OCI-LY1 (cell line): Measurements from ENCODE around the gene HEXD.

Experiments used
- H2AFZ ChIP-seq: fragments of 200-600 bp; sonication (generic), shearing (Covaris generic); 2 replicates; pipeline ENCODE4 v1.6.0; 2014; ENCODE audit warnings: antibody characterized with exemption, mild to moderate bottlenecking, low read length
- H3F3A ChIP-seq: fragments of 200-600 bp; sonication (generic), shearing (Covaris generic); 2 replicates; pipeline ENCODE4 v1.6.0; 2014; ENCODE audit warnings: mild to moderate bottlenecking, antibody characterized with exemption, low read length, moderate library complexity; ENCODE audit not compliant: insufficient read depth
- H3K27ac ChIP-seq: fragments of 200-600 bp; sonication (generic); 2 replicates; pipeline ENCODE4 v1.5.1; 2014; ENCODE audit warnings: low read length, mixed run types, mild to moderate bottlenecking, low read depth; ENCODE audit not compliant: poor library complexity, severe bottlenecking
- H3K27me3 ChIP-seq: fragments of 200-600 bp; sonication (generic); 2 replicates; pipeline ENCODE4 v1.6.0; 2014; ENCODE audit warnings: antibody characterized with exemption, mild to moderate bottlenecking, low read length, moderate library complexity; ENCODE audit not compliant: insufficient read depth
- H3K36me3 ChIP-seq: fragments of 200-600 bp; sonication (generic); 2 replicates; pipeline ENCODE4 v1.6.1; 2014; ENCODE audit warnings: mild to moderate bottlenecking, antibody characterized with exemption, low read length, moderate library complexity, mixed read lengths; ENCODE audit not compliant: insufficient read depth
- H3K4me1 ChIP-seq: fragments of 200-600 bp; sonication (generic); 2 replicates; pipeline ENCODE4 v1.5.1; 2014; ENCODE audit warnings: mild to moderate bottlenecking, low read length, moderate library complexity; ENCODE audit not compliant: insufficient read depth, severe bottlenecking
- H3K4me2 ChIP-seq: fragments of 200-600 bp; sonication (generic), shearing (Covaris generic); 2 replicates; pipeline ENCODE4 v1.6.1; 2014; ENCODE audit warnings: low read length
- H3K4me3 ChIP-seq: fragments of 200-600 bp; sonication (generic); 2 replicates; pipeline ENCODE4 v1.5.1; 2014; ENCODE audit warnings: low read length, low read depth, mild to moderate bottlenecking, mixed read lengths; ENCODE audit not compliant: poor library complexity, severe bottlenecking
- H3K79me2 ChIP-seq: fragments of 200-600 bp; shearing (Covaris generic); 2 replicates; pipeline ENCODE4 v1.6.1; 2016; ENCODE audit warnings: mixed run types, low read length, mixed read lengths; ENCODE audit not compliant: insufficient read depth
- H3K9ac ChIP-seq: fragments of 200-600 bp; sonication (generic), shearing (Covaris generic); 2 replicates; pipeline ENCODE4 v1.6.1; 2014; ENCODE audit warnings: mild to moderate bottlenecking, low read length, mixed read lengths
- H3K9me2 ChIP-seq: fragments of 200-600 bp; sonication (generic), shearing (Covaris generic); 2 replicates; pipeline ENCODE4 v1.6.1; 2014; ENCODE audit warnings: low read depth, mild to moderate bottlenecking, low read length, mixed read lengths
- H3K9me3 ChIP-seq: fragments of 200-600 bp; shearing (Covaris generic); 2 replicates; pipeline ENCODE4 v1.6.1; 2014; ENCODE audit warnings: low read length, mixed read lengths
- H4K20me1 ChIP-seq: fragments of 200-600 bp; sonication (generic), shearing (Covaris generic); 2 replicates; pipeline ENCODE4 v1.6.0; 2016; ENCODE audit warnings: mild to moderate bottlenecking, low read length; ENCODE audit not compliant: insufficient read depth
- CTCF ChIP-seq: fragments of 200-600 bp; sonication (generic), shearing (Covaris generic); IDR thresholded peaks from 2 replicates; pipeline ENCODE4 v1.5.1; 2017; ENCODE audit warnings: mild to moderate bottlenecking, antibody characterized with exemption, low read length, moderate library complexity, mixed read lengths
- EZH2 ChIP-seq: fragments of 200-600 bp; sonication (generic), shearing (Covaris generic); IDR thresholded peaks from 2 replicates; pipeline ENCODE4 v1.8.0; 2017; ENCODE audit warnings: borderline replicate concordance, mixed run types, mild to moderate bottlenecking, antibody characterized with exemption, low read length, moderate library complexity, mixed read lengths

The HEXD gene

GRCh38 chr17:82389379-82389778 lies 28.8 kb upstream of the HEXD start:
- H3K9me3 ChIP-seq: no peaks in the 10 kb centered on the region
- H3F3A ChIP-seq: no peaks in the 10 kb centered on the region
- H3K79me2 ChIP-seq: no peaks in the 10 kb centered on the region
- H3K27ac ChIP-seq: no peak overlapping the region
- H3K4me3 ChIP-seq: no peak overlapping the region
- no peak for TF ChIP-seq EZH2
- TF ChIP-seq CTCF: no peak
- H3K4me1 ChIP-seq: no peaks in the 10 kb centered on the region
- no peak overlapping the region for H2AFZ ChIP-seq
- peaks cover 6% of the 10 kb centered on the region; the same call in 1 of the 2 replicates for H3K27me3 ChIP-seq
- no peak overlapping the region for H3K4me2 ChIP-seq
- no peaks in the 10 kb centered on the region for H4K20me1 ChIP-seq
- H3K9ac ChIP-seq: no peak overlapping the region
- H3K9me2 ChIP-seq: no peaks in the 10 kb centered on the region
- peaks cover 7% of the 10 kb centered on the region; the same call in 1 of the 2 replicates for H3K36me3 ChIP-seq

DNA sequence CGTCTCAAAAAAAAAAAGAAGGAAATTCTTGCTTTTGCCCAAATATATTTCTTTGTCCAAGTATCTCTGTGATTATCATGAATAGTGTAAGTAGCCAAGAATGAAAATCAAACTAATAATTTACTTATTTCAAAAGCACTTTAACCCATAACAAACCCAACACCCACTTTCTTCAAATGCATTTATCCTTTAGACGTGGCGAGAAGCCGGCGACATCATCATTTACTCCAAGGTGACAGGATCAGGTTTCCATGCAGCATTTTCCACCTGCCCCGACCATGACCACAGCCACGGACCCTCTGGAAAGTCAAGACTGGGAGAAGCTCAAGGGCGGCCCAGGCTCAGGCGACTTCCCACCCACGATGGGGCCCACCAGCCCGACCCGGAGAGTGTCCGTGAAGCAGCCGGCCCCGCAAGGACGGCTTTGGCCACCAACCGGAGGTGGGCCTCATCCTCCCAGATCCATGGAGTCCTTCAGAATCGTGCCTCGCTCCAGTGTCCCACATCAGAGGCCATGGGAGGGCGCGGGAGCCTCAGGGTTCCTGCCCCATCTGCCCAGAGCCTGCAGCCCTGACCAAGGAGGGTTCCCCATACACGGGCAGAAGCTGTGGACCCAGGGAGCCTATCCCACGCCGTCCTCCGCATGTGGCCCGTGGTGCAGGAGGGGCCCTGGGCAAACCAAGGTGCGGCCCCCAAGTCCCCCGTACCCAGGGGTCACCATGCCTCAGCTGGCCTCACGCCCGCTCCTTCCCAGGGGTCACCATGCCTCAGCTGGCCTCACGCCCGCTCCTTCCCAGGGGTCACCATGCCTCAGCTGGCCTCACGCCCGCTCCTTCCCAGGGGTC lies 27.9 kb upstream of the HEXD start:
- no peak overlapping the region for H3K27ac ChIP-seq
- TF ChIP-seq EZH2: no peak
- TF ChIP-seq CTCF: no peak
- H2AFZ ChIP-seq: no peak overlapping the region
- no peak overlapping the region for H3K9ac ChIP-seq
- no peaks in the 10 kb centered on the region for H3F3A ChIP-seq
- H4K20me1 ChIP-seq: no peaks in the 10 kb centered on the region
- H3K79me2 ChIP-seq: no peaks in the 10 kb centered on the region
- no peaks in the 10 kb centered on the region for H3K9me3 ChIP-seq
- no peaks in the 10 kb centered on the region for H3K9me2 ChIP-seq
- H3K4me2 ChIP-seq: no peak overlapping the region
- peaks cover 6% of the 10 kb centered on the region; the same call in 1 of the 2 replicates for H3K27me3 ChIP-seq
- H3K36me3 ChIP-seq: peaks cover 7% of the 10 kb centered on the region; the same call in 1 of the 2 replicates
- H3K4me1 ChIP-seq: no peaks in the 10 kb centered on the region
- no peak overlapping the region for H3K4me3 ChIP-seq

- no peak overlapping the region for H2AFZ ChIP-seq
- H3K36me3 ChIP-seq: peaks cover 7% of the 10 kb centered on the region; the same call in 1 of the 2 replicates
- no peaks in the 10 kb centered on the region for H3K9me2 ChIP-seq
- no peak overlapping the region for H3K4me2 ChIP-seq
- TF ChIP-seq EZH2 (no peak), CTCF (no peak)
- no peaks in the 10 kb centered on the region for H3K79me2 ChIP-seq
- no peaks in the 10 kb centered on the region for H4K20me1 ChIP-seq
- H3F3A ChIP-seq: no peaks in the 10 kb centered on the region
- H3K4me1 ChIP-seq: no peaks in the 10 kb centered on the region
- H3K9ac ChIP-seq: no peak overlapping the region
- peaks cover 6% of the 10 kb centered on the region; the same call in 1 of the 2 replicates for H3K27me3 ChIP-seq
- no peak overlapping the region for H3K4me3 ChIP-seq
- no peak overlapping the region for H3K27ac ChIP-seq
- H3K9me3 ChIP-seq: no peaks in the 10 kb centered on the region
Measured at GRCh38 chr17:82390860-82391435, 27.2 kb upstream of the HEXD start.
